ENCODE measurements around the gene ATP6V1F.

DNA sequence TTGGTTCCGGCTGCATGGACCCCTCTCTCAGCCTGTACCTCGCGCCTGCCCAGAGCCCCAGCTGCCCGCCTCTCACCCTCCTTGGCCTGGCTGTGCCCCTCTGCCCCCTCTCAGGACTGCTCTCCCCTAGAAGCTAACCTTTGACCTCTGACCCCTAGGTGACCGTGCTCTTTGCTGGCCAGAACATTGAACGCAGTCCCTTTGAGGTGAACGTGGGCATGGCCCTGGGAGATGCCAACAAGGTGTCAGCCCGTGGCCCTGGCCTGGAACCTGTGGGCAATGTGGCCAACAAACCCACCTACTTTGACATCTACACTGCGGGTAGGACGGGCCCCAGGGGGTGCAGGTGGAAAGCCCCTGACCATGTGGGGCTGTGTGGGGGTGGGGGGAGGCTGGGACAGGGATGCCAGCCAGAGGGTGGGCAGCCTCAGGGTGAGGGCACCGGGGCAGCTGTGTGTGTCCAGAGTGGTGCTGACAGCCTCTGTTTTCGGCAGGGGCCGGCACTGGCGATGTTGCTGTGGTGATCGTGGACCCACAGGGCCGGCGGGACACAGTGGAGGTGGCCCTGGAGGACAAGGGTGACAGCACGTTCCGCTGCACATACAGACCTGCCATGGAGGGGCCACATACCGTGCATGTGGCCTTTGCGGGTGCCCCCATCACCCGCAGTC lies 24.4 kb upstream of the ATP6V1F start:
- TF ChIP-seq YY1 (IDR thresholded peaks at IDR 0.05; ENCODE audit: insufficient read depth, insufficient read length) (no peak), SUZ12 (IDR thresholded peaks at IDR 0.05; ENCODE audit: extremely low read depth, insufficient read depth, insufficient read length) (no peak)
